SK-N-SH (cell line): ENCODE results near the gene RCOR2.

Experiments
- CTCF ChIP-seq: fragments of 200-600 bp; sonication (generic); IDR thresholded peaks from 2 replicates; pipeline ENCODE4 v1.6.1; 2017; ENCODE audit warnings: antibody characterized with exemption, mild to moderate bottlenecking, moderate library complexity
- EP300 ChIP-seq, 2 experiments: IDR thresholded peaks; 2 replicates each; pipeline versions ENCODE4 v1.4.0 to v1.6.1; 2012; ENCODE audit warnings: borderline replicate concordance in 1 of 2, low read depth in 1 of 2, low read length in 1 of 2
- GABPA ChIP-seq: IDR thresholded peaks from 2 replicates; pipeline ENCODE4 v1.4.0; 2012; ENCODE audit warnings: low read depth, mild to moderate bottlenecking
- GATA2 ChIP-seq: sonication (generic); formaldehyde crosslinking; IDR thresholded peaks from 2 replicates; pipeline ENCODE4 v1.5.0; 2020; ENCODE audit warnings: mild to moderate bottlenecking, missing genetic modification reagents
- RAD21 ChIP-seq: IDR thresholded peaks from 2 replicates; pipeline ENCODE4 v1.6.1; 2012; ENCODE audit warnings: mild to moderate bottlenecking, low read length

GRCh38 chr11:63877658-63878241, 39.2 kb downstream of the RCOR2 start:
- TF ChIP-seq EP300 (IDR thresholded peaks at IDR 0.05; ENCODE audit: borderline replicate concordance in 1 of 2, low read depth in 1 of 2, low read length in 1 of 2): no peak
- TF ChIP-seq GABPA: no peak
- no peak for TF ChIP-seq RAD21
- TF ChIP-seq CTCF: no peak
- no peak for TF ChIP-seq GATA2 (CRISPR knock-in tag)
